HEK293 (cell line): ENCODE data around the gene ANO6.

Experiments used
- CTCF ChIA-PET: fragments of 350-600 bp; formaldehyde crosslinking; extraction: SDS; loops from one replicate; lab custom pipeline; 2021; ENCODE audit warnings: antibody characterized with exemption; lab: Yijun Ruan, JAX
- POLR2A ChIA-PET: fragments of 300-600 bp; formaldehyde crosslinking; extraction: SDS; loops from one replicate; lab custom pipeline; 2020; ENCODE audit warnings: antibody characterized with exemption, inconsistent platforms; lab: Yijun Ruan, JAX
- H3K27ac ChIP-seq: fragments of 200-500 bp; sonication (Bioruptor generic); 2 replicates; pipeline ENCODE4 v1.5.1; 2014; ENCODE audit warnings: low read depth, low read length, control low read depth, inconsistent platforms; ENCODE audit errors: extremely low read depth
- H3K36me3 ChIP-seq, 2 experiments: fragments of 200-500 bp in 1 of 2; sonication (Bioruptor generic) in 1 of 2; 1 replicate in 1 of 2; 2 replicates in 1 of 2; pipeline ENCODE4 v1.5.1; 2014 to 2017; ENCODE audit warnings: inconsistent platforms in 2 of 2, low read length in 2 of 2; ENCODE audit not compliant: control insufficient read depth in 2 of 2, insufficient read depth in 1 of 2
- H3K4me1 ChIP-seq: fragments of 200-500 bp; sonication (Bioruptor generic); 2 replicates; pipeline ENCODE4 v1.5.1; 2014; ENCODE audit warnings: mild to moderate bottlenecking, low read length, inconsistent platforms; ENCODE audit not compliant: control insufficient read depth, insufficient read depth
- H3K4me3 ChIP-seq: 2 replicates; pipeline ENCODE4 v1.5.1; 2011; ENCODE audit warnings: low read depth, mild to moderate bottlenecking, control low read depth, low read length, moderate library complexity
- H3K9me3 ChIP-seq: fragments of 200-500 bp; sonication (Bioruptor generic); 2 replicates; pipeline ENCODE4 v1.5.1; 2014; ENCODE audit warnings: low read depth, low read length, inconsistent platforms; ENCODE audit not compliant: control insufficient read depth, insufficient read depth
- BCL6B ChIP-seq: fragments of 450-650 bp; formaldehyde crosslinking; IDR thresholded peaks from 2 replicates; pipeline ENCODE4 v1.5.1; 2017; ENCODE audit warnings: missing biosample characterization, missing genetic modification characterization
- GLIS2 ChIP-seq: fragments of 450-650 bp; formaldehyde crosslinking; IDR thresholded peaks from 2 replicates; pipeline ENCODE4 v1.5.1; 2016; ENCODE audit warnings: missing biosample characterization, missing genetic modification characterization
- KLF8 ChIP-seq: fragments of 450-650 bp; formaldehyde crosslinking; IDR thresholded peaks from 2 replicates; pipeline ENCODE4 v1.5.1; 2016; ENCODE audit warnings: missing biosample characterization, missing genetic modification characterization
- OVOL3 ChIP-seq: fragments of 450-650 bp; formaldehyde crosslinking; IDR thresholded peaks from 2 replicates; pipeline ENCODE4 v1.5.1; 2016; ENCODE audit warnings: missing biosample characterization, missing genetic modification characterization
- PRDM6 ChIP-seq: fragments of 450-650 bp; formaldehyde crosslinking; IDR thresholded peaks from 2 replicates; pipeline ENCODE4 v1.5.1; 2017; ENCODE audit warnings: missing biosample characterization, missing genetic modification characterization
- SETDB1 ChIP-seq: IDR thresholded peaks from one replicate; pipeline ENCODE4 v1.6.1; 2017; ENCODE audit warnings: mild to moderate bottlenecking, low read length, moderate library complexity, mixed read lengths; ENCODE audit not compliant: insufficient read length
- SP3 ChIP-seq: fragments of 450-650 bp; formaldehyde crosslinking; IDR thresholded peaks from 2 replicates; pipeline ENCODE4 v1.5.1; 2016; ENCODE audit warnings: missing biosample characterization, missing genetic modification characterization
- TSHZ1 ChIP-seq: fragments of 450-650 bp; formaldehyde crosslinking; IDR thresholded peaks from 2 replicates; pipeline ENCODE4 v1.5.1; 2016; ENCODE audit warnings: missing biosample characterization, missing genetic modification characterization, borderline replicate concordance
- ZBTB6 ChIP-seq: fragments of 450-650 bp; formaldehyde crosslinking; IDR thresholded peaks from 2 replicates; pipeline ENCODE4 v1.5.1; 2017; ENCODE audit warnings: missing biosample characterization, missing genetic modification characterization
- ZBTB7A ChIP-seq: fragments of 450-650 bp; formaldehyde crosslinking; IDR thresholded peaks from 2 replicates; pipeline ENCODE4 v1.5.1; 2016; ENCODE audit warnings: low read depth, missing biosample characterization, missing genetic modification characterization
- ZNF16 ChIP-seq: fragments of 450-650 bp; formaldehyde crosslinking; IDR thresholded peaks from 2 replicates; pipeline ENCODE4 v1.5.1; 2016; ENCODE audit warnings: low read depth, missing biosample characterization, missing genetic modification characterization
- ZNF311 ChIP-seq: fragments of 450-650 bp; formaldehyde crosslinking; IDR thresholded peaks from 2 replicates; pipeline ENCODE4 v1.5.1; 2017; ENCODE audit warnings: missing biosample characterization, missing genetic modification characterization, borderline replicate concordance
- ZNF394 ChIP-seq: fragments of 450-650 bp; formaldehyde crosslinking; IDR thresholded peaks from 2 replicates; pipeline ENCODE4 v1.5.1; 2016; ENCODE audit warnings: missing biosample characterization, missing genetic modification characterization, mild to moderate bottlenecking, moderate library complexity, borderline replicate concordance
- ZNF398 ChIP-seq: fragments of 450-650 bp; formaldehyde crosslinking; IDR thresholded peaks from 2 replicates; pipeline ENCODE4 v1.5.1; 2017; ENCODE audit warnings: missing biosample characterization, missing genetic modification characterization
- ZNF423 ChIP-seq: fragments of 450-650 bp; formaldehyde crosslinking; IDR thresholded peaks from 2 replicates; pipeline ENCODE4 v1.5.1; 2016; ENCODE audit warnings: missing biosample characterization, missing genetic modification characterization
- ZNF544 ChIP-seq: fragments of 450-650 bp; formaldehyde crosslinking; IDR thresholded peaks from 2 replicates; pipeline ENCODE4 v1.5.0; 2017; ENCODE audit warnings: missing biosample characterization, missing genetic modification characterization
- ZNF549 ChIP-seq: fragments of 450-650 bp; IDR thresholded peaks from 2 replicates; pipeline ENCODE4 v1.5.1; 2018; ENCODE audit warnings: missing biosample characterization, missing genetic modification characterization, mild to moderate bottlenecking, inconsistent platforms, moderate library complexity
- ZNF654 ChIP-seq: fragments of 450-650 bp; formaldehyde crosslinking; IDR thresholded peaks from 2 replicates; pipeline ENCODE4 v1.5.1; 2016; ENCODE audit warnings: low read depth, missing biosample characterization, missing genetic modification characterization
- ZNF692 ChIP-seq: fragments of 450-650 bp; formaldehyde crosslinking; IDR thresholded peaks from 2 replicates; pipeline ENCODE4 v1.5.1; 2016; ENCODE audit warnings: missing biosample characterization, missing genetic modification characterization
- ZNF76 ChIP-seq: fragments of 450-650 bp; formaldehyde crosslinking; IDR thresholded peaks from 2 replicates; pipeline ENCODE4; 2016; ENCODE audit warnings: low read depth, missing biosample characterization, missing genetic modification characterization, borderline replicate concordance

ANO6 gene

GRCh38 chr12:45425426-45425825 lies 209.5 kb downstream of the ANO6 start:
- no peak for TF ChIP-seq ZNF423
- no peak for TF ChIP-seq ZNF549 (tag by site-specific recombination)
- TF ChIP-seq TSHZ1 (tag by site-specific recombination) = no peak
- no peak for TF ChIP-seq OVOL3 (tag by site-specific recombination)
- no peak for TF ChIP-seq SP3 (tag by site-specific recombination)
- no peak for TF ChIP-seq ZNF394
- TF ChIP-seq ZNF311 (tag by site-specific recombination) = no peak
- TF ChIP-seq KLF8 (tag by site-specific recombination) = no peak
- no peak for TF ChIP-seq PRDM6 (tag by site-specific recombination)
- no peak for TF ChIP-seq ZBTB7A (tag by site-specific recombination)
- no peak for TF ChIP-seq SETDB1
- TF ChIP-seq ZNF544 = no peak
- no peak for TF ChIP-seq ZNF76 (tag by site-specific recombination)
- no peak for TF ChIP-seq ZNF398
- TF ChIP-seq GLIS2 (tag by site-specific recombination) = no peak
- TF ChIP-seq ZBTB6 (tag by site-specific recombination) = no peak
- no peak for TF ChIP-seq ZNF654 (tag by site-specific recombination)
- no peak for TF ChIP-seq BCL6B (tag by site-specific recombination)
- TF ChIP-seq ZNF692 (tag by site-specific recombination) = no peak
- no peak for TF ChIP-seq ZNF16 (tag by site-specific recombination)

More at GRCh38 chr12:45425426-45425825, 209.5 kb downstream of the ANO6 start:
- no peak overlapping the region for H3K4me3 ChIP-seq
- ChIA-PET CTCF (interaction anchor here (0.9 kb wide), 1 partner anchor 301 kb away, joined by 3 read pairs; no protein-coding TSS in a partner anchor), POLR2A (no interaction called here)
- no peak overlapping the region for H3K27ac ChIP-seq
- no peaks in the 10 kb centered on the region for H3K9me3 ChIP-seq
- H3K4me1 ChIP-seq = no peaks in the 10 kb centered on the region
- peaks cover 9 to 41% of the 10 kb centered on the region in 2 experiments; a peak in 2 of 3 replicates for H3K36me3 ChIP-seq
